Spinal cord (tissue), 10 donors: ENCODE results near the gene CUX1. TPM values are rescaled to one million over a fixed set of nuclear protein-coding genes. Genes with fewer than 3 reads are reported as not detected.
A peak's percentile ranks its signal among the peaks of the same experiment; 100 is the strongest.
"Not testable (repeated sequence)": the region's sequence is repeated elsewhere in the genome, so short reads cannot be mapped to it uniquely, and the experiment has no call there.

Source experiments
- DNase-seq, 6 donors: peaks; one replicate each; pipeline versions ENCODE4 v3.0.0 to v3.0.0-alpha.2; 2013 to 2015; ENCODE audit warnings: low spot score in 6 of 6, low read depth in 4 of 6
- H3K27ac ChIP-seq: one replicate; pipeline ENCODE4 v1.5.1; 2013; ENCODE audit warnings: low read depth, low read length, control low read depth
- H3K27me3 ChIP-seq: one replicate; pipeline ENCODE4 v1.6.1; 2013; ENCODE audit warnings: low read length; ENCODE audit not compliant: control insufficient read depth, insufficient read depth
- H3K36me3 ChIP-seq: one replicate; pipeline ENCODE4 v1.6.1; 2013; ENCODE audit warnings: low read length; ENCODE audit not compliant: control insufficient read depth, insufficient read depth
- H3K4me1 ChIP-seq: one replicate; pipeline ENCODE4 v1.6.1; 2013; ENCODE audit warnings: low read length; ENCODE audit not compliant: control insufficient read depth, insufficient read depth
- H3K4me3 ChIP-seq: one replicate; pipeline ENCODE4 v1.5.1; 2013; ENCODE audit warnings: low read depth, low read length, control low read depth
- H3K9me3 ChIP-seq: one replicate; pipeline ENCODE4 v1.6.1; 2013; ENCODE audit warnings: low read length; ENCODE audit not compliant: control insufficient read depth, insufficient read depth
- WGBS: methylation state at CpG from one replicate; pipeline ENCODE4 v1.1.5; 2013; ENCODE audit warnings: missing lambda C conversion rate; ENCODE audit not compliant: insufficient coverage; 5-methylcytosine and 5-hydroxymethylcytosine counted together
- polyA plus RNA-seq, 2 donors: library from polyadenylated mRNA; unstranded; fragments of 120-200 nt; gene quantifications; one replicate each; pipeline ENCODE4 v1.2.1, GENCODE V29; 2013; ENCODE audit not compliant: insufficient read length in 2 of 2
- total RNA-seq, 2 donors: library from RNA; depleted of rRNA in 1 of 2; stranded (reverse); fragments of 120-200 nt in 1 of 2; fragments of >200 nt in 1 of 2; gene quantifications; one replicate each; pipeline versions ENCODE4 v1.2.3 to v1.2.4, GENCODE V29; 2013 to 2014
- donor health status: healthy.

CUX1 gene
- total and polyA plus RNA-seq, 4 donors = 45.1 to 111 (median 76.1) TPM

DNA sequence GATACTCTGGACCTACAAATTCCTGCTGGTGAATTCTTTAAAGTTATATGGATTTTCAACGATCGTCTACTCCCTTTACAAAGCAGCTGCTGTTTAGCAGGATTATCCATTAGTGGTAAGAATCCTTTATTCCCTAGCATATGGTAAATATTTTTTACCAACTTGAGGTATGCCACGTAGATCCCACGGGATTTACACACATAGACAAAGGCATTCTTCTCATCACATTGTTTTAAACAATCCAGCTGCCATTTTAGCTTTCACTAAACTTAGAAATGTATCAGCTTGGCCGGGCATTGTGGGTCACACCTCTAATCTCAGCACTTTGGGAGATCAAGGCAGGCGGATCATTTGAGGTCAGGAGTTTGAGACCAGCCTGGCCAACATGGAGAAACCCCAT is 321.2 kb downstream of the CUX1 start:
- Histone ChIP-seq H3K27ac (no peak overlapping the region), H3K4me1 (no peaks in the 10 kb centered on the region), H3K36me3 (peaks cover 6% of the 10 kb centered on the region), H3K27me3 (no peaks in the 10 kb centered on the region), H3K4me3 (no peak overlapping the region), H3K9me3 (no peaks in the 10 kb centered on the region)
- no peak for DNase-seq
- WGBS = 75% methylated on average over 1 of the region's 6 CpGs

DNA sequence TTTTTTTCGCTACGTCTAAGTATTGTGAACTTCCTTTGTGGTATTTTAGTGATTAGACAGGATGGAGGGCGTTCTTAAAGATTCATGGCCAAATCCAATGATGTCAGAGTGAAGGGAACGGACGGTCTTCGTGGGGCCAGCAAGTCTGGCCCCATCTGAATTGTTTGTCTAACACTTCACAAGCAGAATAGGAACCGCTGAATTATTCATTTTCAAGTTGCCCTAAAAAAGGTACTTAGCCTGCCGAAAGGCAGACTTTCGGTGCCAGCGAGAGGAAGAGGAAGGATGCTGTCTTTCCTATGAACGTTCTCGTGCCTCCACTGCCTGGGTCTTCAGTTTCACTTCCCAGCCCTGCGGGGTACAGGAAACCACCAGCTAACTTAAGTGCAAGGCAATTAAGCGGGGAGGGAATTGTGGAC is 323.5 kb downstream of the CUX1 start:
- no peak overlapping the region for H3K27ac ChIP-seq
- no peak for DNase-seq
- peaks cover under 1% of the 10 kb centered on the region for H3K4me1 ChIP-seq
- no peaks in the 10 kb centered on the region for H3K27me3 ChIP-seq
- H3K36me3 ChIP-seq = peaks cover 6% of the 10 kb centered on the region
- no peak overlapping the region for H3K4me3 ChIP-seq
- H3K9me3 ChIP-seq = no peaks in the 10 kb centered on the region
- 75% methylated on average over 11 of the region's 14 CpGs for WGBS

DNA sequence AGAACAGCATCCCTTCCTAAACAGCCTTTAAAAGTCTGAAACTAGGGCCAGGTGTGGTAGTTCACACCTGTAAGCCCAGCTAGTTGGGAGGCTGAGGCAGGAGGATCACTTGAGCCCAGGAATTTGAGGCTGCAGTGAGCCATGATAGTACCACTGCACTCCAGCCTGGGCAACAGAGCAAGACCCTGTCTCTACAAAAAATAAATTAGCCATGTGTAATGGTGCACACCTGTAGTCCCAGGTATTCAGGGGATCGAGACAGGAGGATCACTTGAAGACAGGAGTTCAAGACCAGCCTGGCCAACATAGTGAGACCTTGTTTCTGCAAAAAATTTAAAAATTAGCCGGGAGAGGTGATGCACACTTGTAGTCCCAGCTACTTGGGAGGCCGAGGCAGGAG is 325.0 kb downstream of the CUX1 start:
- not testable (repeated sequence) for H3K36me3 ChIP-seq, H3K4me1 ChIP-seq, H3K9me3 ChIP-seq, H3K4me3 ChIP-seq, H3K27ac ChIP-seq, DNase-seq, H3K27me3 ChIP-seq
- 100% methylated on average over 3 of the region's 3 CpGs for WGBS

DNA sequence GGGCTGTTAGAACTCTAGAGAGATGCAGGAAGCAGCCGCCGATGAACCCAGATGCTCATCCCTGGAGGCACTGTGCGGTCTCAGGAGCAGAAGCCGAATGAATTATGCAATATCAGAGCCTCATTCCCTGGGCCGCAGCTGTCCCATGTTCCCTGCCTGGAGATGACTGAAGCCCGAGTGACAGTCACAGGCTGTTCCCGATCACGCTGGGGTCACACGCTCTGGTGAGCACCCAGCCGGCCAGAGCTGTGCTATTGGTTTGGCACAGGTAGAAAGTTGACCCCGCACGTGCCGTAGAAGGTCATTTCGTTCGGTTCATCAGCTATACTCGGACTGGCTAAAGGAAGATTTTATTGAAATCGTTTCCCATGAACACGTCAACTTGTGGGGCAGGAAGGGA is 328.7 kb downstream of the CUX1 start:
- Histone ChIP-seq H3K9me3 (no peaks in the 10 kb centered on the region), H3K4me1 (peaks cover 3% of the 10 kb centered on the region), H3K27me3 (no peaks in the 10 kb centered on the region), H3K4me3 (no peak overlapping the region), H3K27ac (no peak overlapping the region), H3K36me3 (peaks cover 7% of the 10 kb centered on the region)
- 79% methylated on average over 13 of the region's 18 CpGs for WGBS
- peak in 1 of 6 donors; percentile 39 for DNase-seq

DNA sequence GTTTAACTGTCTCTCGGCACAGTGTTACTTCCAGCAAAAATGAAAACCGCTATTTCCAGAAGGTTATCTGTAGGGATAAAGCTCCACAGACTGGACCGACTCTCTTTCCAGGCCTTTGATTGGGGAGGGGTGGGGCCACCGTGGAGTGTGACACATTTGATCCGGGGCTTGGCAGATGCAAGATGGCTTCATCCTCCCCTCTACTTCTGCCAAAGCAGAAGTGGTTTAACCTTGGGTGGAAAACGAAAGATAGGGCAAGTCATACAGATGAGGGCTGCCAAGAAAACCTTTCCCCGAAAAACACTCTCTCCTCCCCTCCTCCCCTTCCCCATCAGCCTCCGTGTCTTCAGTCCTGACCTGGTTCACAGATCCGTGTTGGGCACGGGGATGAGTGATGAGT is 329.6 kb downstream of the CUX1 start:
- Histone ChIP-seq H3K27ac (no peak overlapping the region), H3K4me1 (peaks cover 3% of the 10 kb centered on the region), H3K27me3 (no peaks in the 10 kb centered on the region), H3K4me3 (no peak overlapping the region), H3K9me3 (no peaks in the 10 kb centered on the region), H3K36me3 (peaks cover 7% of the 10 kb centered on the region)
- 74% methylated on average over 6 of the region's 10 CpGs for WGBS
- DNase-seq = no peak

DNA sequence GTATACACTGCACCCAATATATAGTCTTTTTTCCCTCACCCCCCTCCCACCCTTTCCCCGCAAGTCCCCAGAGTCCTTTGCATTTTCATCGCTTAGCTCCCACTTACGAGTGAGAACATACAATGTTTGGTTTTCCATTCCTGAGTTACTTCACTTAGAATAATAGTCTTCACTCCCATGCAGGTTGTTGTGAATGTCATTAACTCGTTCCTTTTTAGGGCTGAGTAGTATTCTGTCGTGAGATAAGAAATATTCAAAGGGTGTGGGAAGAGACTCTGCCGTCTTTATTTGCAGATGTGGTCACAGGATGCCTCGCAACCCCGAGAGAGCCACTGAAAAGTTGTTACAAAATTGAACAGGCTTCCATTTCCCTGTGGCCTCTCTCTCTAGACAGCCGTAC is 331.4 kb downstream of the CUX1 start:
- H3K4me1 ChIP-seq = peaks cover 16% of the 10 kb centered on the region
- no peak overlapping the region for H3K4me3 ChIP-seq
- H3K27ac ChIP-seq = no peak overlapping the region
- DNase-seq = no peak
- no peaks in the 10 kb centered on the region for H3K9me3 ChIP-seq
- no peaks in the 10 kb centered on the region for H3K27me3 ChIP-seq
- H3K36me3 ChIP-seq = peaks cover 9% of the 10 kb centered on the region
- 96% methylated on average over 5 of the region's 9 CpGs for WGBS

DNA sequence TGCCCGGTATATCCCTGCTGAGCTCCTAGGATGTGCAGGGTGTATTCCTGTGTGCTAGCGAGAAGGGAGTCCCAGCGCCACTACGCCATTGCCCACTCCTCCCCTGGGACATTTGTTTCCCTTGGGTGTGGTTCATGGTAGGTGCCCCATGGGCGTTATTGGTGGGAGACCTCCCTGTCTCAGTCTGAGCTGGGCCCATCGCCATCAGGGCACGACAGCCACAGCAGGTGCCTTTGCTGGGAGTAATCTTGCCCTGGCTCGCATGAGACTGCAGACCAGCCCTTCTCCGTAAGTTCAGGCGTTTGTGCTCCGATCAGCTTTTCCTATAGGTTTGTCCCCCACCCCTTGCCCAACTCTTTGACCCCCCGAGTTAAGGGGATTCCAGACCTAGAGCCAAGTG is 332.0 kb downstream of the CUX1 start:
- H3K36me3 ChIP-seq = peaks cover 9% of the 10 kb centered on the region
- no peak for DNase-seq
- H3K9me3 ChIP-seq = no peaks in the 10 kb centered on the region
- H3K4me1 ChIP-seq = peaks cover 16% of the 10 kb centered on the region
- no peaks in the 10 kb centered on the region for H3K27me3 ChIP-seq
- H3K27ac ChIP-seq = no peak overlapping the region
- no peak overlapping the region for H3K4me3 ChIP-seq
- 91% methylated on average over 11 of the region's 12 CpGs for WGBS

DNA sequence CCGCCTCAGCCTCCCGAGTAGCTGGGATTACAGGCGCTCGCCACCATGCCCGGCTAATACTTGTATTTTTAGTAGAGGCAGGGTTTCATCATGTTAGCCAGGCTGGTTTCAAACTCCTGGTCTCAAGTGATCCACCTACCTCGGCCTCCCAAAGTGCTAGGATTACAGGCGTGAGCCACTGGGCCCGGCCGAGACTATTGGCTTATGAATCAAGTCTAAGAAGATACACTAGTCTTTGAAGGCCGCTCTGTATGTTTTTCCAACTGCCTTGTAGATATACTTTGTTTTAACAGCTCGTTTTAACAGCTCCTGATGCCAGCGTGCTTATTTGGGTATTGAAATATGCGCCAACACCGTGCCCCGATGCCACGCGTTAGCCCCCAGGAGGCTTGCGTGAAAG is 332.8 kb downstream of the CUX1 start:
- Histone ChIP-seq H3K9me3 (peaks cover 2% of the 10 kb centered on the region), H3K4me1 (peaks cover 16% of the 10 kb centered on the region), H3K4me3 (no peak overlapping the region), H3K27ac (no peak overlapping the region), H3K36me3 (peaks cover 9% of the 10 kb centered on the region), H3K27me3 (no peaks in the 10 kb centered on the region)
- 78% methylated on average over 14 of the region's 18 CpGs for WGBS
- DNase-seq = no peak

DNA sequence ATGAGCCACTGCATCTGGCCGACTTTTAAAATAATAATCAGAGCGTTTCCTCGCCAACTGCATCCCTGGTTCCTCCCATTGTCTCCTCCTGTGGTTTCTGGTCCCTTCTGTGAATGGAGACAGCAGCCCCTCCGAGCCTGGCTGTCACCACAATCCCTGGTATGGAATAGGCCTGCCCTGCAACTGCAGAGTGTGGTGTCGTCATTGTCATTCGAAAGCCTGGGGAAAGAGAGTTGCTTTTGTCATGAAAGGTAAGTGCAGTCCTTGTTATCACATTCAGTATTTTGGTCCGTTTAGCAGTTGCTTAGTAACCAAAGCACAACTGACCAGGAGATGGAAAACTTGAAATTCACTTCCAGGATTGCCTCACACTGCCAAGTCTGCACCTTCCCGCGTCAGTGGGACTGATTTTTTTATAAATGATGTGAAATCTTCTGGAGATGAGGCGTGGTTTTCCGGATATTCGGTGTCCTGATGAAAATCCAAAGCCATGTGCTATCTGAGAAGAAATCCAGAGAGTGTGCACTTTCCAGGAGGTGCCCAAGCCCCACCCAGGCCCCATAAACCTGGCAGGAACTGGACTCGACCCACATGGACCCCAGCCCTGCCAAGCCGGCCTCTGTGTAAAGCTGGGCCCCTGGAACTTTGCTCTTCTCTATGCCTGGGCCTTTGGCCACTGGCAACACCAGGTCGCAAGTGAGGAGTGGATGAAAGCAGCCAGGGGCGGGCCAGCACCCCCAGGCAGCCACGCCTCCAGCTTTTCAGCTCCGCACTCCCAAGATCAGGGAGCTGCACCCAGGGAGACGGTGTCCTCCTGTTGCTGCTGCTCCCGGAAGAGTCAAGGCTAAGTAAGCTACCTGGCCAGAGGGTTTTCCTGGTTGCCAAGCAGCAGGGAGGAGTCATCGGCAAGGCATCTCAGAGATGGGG is 335.5 kb downstream of the CUX1 start:
- H3K27ac ChIP-seq = no peak overlapping the region
- H3K27me3 ChIP-seq = no peaks in the 10 kb centered on the region
- DNase-seq = peak in 2 of 6 donors; percentile 48 to 75
- WGBS = 56% methylated on average over 17 of the region's 21 CpGs
- no peak overlapping the region for H3K4me3 ChIP-seq
- H3K36me3 ChIP-seq = peaks cover 16% of the 10 kb centered on the region
- H3K4me1 ChIP-seq = peaks cover 16% of the 10 kb centered on the region
- H3K9me3 ChIP-seq = peaks cover 2% of the 10 kb centered on the region

DNA sequence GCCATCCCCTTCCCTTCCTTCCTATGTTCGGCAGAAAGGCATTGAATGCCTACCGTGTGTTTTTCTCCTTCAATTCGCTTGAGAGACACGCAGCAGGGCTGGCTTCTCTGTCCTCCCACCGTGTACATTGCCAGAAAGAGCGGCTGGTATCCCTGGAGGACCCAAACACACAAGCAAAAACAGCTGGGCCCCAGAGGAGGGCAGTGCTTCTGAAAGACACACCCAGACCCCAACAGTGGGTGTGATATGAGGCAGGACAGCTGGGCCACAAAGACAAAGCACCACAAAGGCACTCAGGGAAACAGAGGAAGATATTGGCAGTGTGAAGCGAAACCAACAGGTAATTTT is 336.1 kb downstream of the CUX1 start:
- H3K27me3 ChIP-seq = no peaks in the 10 kb centered on the region
- peaks cover 23% of the 10 kb centered on the region for H3K36me3 ChIP-seq
- no peak for DNase-seq
- no peak overlapping the region for H3K27ac ChIP-seq
- H3K9me3 ChIP-seq = peaks cover 2% of the 10 kb centered on the region
- H3K4me1 ChIP-seq = peaks cover 16% of the 10 kb centered on the region
- 64% methylated on average over 5 of the region's 7 CpGs for WGBS
- no peak overlapping the region for H3K4me3 ChIP-seq
